ENCODE measurements around the gene RECQL.

- TF ChIP-seq, protein P1, sequence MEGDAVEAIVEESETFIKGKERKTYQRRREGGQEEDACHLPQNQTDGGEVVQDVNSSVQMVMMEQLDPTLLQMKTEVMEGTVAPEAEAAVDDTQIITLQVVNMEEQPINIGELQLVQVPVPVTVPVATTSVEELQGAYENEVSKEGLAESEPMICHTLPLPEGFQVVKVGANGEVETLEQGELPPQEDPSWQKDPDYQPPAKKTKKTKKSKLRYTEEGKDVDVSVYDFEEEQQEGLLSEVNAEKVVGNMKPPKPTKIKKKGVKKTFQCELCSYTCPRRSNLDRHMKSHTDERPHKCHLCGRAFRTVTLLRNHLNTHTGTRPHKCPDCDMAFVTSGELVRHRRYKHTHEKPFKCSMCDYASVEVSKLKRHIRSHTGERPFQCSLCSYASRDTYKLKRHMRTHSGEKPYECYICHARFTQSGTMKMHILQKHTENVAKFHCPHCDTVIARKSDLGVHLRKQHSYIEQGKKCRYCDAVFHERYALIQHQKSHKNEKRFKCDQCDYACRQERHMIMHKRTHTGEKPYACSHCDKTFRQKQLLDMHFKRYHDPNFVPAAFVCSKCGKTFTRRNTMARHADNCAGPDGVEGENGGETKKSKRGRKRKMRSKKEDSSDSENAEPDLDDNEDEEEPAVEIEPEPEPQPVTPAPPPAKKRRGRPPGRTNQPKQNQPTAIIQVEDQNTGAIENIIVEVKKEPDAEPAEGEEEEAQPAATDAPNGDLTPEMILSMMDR (IDR thresholded peaks at IDR 0.05; ENCODE audit: insufficient read depth, low read depth, low read length): no peak
- TF ChIP-seq EZH2 (IDR thresholded peaks at IDR 0.05; ENCODE audit: insufficient read depth, low read length): no peak
Measured at GRCh38 chr12:21502164-21502496, 695 bp upstream of the RECQL start.

Data from astrocyte (in vitro differentiated cells and primary cell).